ENCODE data around the gene SLC35F5. TPM values are rescaled to one million over a fixed set of nuclear protein-coding genes. Genes with fewer than 3 reads are reported as not detected.

SLC35F5 gene
- total RNA-seq, 1 experiment from 2014 or later = 26.2 TPM

GRCh38 chr2:113796592-113797175 lies 40.2 kb upstream of the SLC35F5 start:
- no TSS peak for BruUV-seq (replicated peaks)
- intact Hi-C loops (cut with micrococcal nuclease; ENCODE audit: unreplicated experiment) = no loop called here
- H3K36me3 ChIP-seq (ENCODE audit: insufficient read depth, low read length, poor library complexity, severe bottlenecking) = no peaks in the 10 kb centered on the region
- no peak for DNase-seq (ENCODE audit: low spot score)
- H3K27ac ChIP-seq (ENCODE audit: low read depth, low read length, poor library complexity, severe bottlenecking) = no peak overlapping the region
- H3K27me3 ChIP-seq (replicated peaks; ENCODE audit: insufficient read depth, low read depth, low read length, poor library complexity) = no peaks in the 10 kb centered on the region
- H3K4me3 ChIP-seq (ENCODE audit: low read depth, low read length, poor library complexity, severe bottlenecking) = no peak overlapping the region
- ChIA-PET POLR2A (ENCODE audit: low non-redundant PET) (no interaction called here), CTCF (no interaction called here)
- TF ChIP-seq EZH2 (IDR thresholded peaks at IDR 0.05; ENCODE audit: borderline replicate concordance, low read depth, low read length, poor library complexity, severe bottlenecking) = no peak
- no peak for TF ChIP-seq CTCF (conservative IDR thresholded peaks at IDR 0.05; ENCODE audit: low read depth, low read length)
- no peaks in the 10 kb centered on the region for H3K4me1 ChIP-seq (ENCODE audit: insufficient read depth, low read length, poor library complexity, severe bottlenecking)
- no peaks in the 10 kb centered on the region for H3K9me3 ChIP-seq (ENCODE audit: low read depth, low read length, poor library complexity, severe bottlenecking)

- Histone ChIP-seq H3K4me3 (ENCODE audit: low read depth, low read length, poor library complexity, severe bottlenecking) (no peak overlapping the region), H3K36me3 (ENCODE audit: insufficient read depth, low read length, poor library complexity, severe bottlenecking) (no peaks in the 10 kb centered on the region), H3K27me3 (replicated peaks; ENCODE audit: insufficient read depth, low read depth, low read length, poor library complexity) (no peaks in the 10 kb centered on the region), H3K9me3 (ENCODE audit: low read depth, low read length, poor library complexity, severe bottlenecking) (no peaks in the 10 kb centered on the region), H3K4me1 (ENCODE audit: insufficient read depth, low read length, poor library complexity, severe bottlenecking) (no peaks in the 10 kb centered on the region), H3K27ac (ENCODE audit: low read depth, low read length, poor library complexity, severe bottlenecking) (no peak overlapping the region)
- no peak for TF ChIP-seq EZH2 (IDR thresholded peaks at IDR 0.05; ENCODE audit: borderline replicate concordance, low read depth, low read length, poor library complexity, severe bottlenecking)
- TF ChIP-seq CTCF (conservative IDR thresholded peaks at IDR 0.05; ENCODE audit: low read depth, low read length) = no peak
- ChIA-PET POLR2A (ENCODE audit: low non-redundant PET) (no interaction called here), CTCF (no interaction called here)
- no TSS peak for BruUV-seq (replicated peaks)
- intact Hi-C loops (cut with micrococcal nuclease; ENCODE audit: unreplicated experiment) = no loop called here
- DNase-seq (ENCODE audit: low spot score) = no peak
Measured at GRCh38 chr2:113795405-113795920, 39.0 kb upstream of the SLC35F5 start.

GRCh38 chr2:113791697-113792590 lies 35.5 kb upstream of the SLC35F5 start:
- Histone ChIP-seq H3K4me1 (ENCODE audit: insufficient read depth, low read length, poor library complexity, severe bottlenecking) (no peaks in the 10 kb centered on the region), H3K27me3 (replicated peaks; ENCODE audit: insufficient read depth, low read depth, low read length, poor library complexity) (no peaks in the 10 kb centered on the region), H3K27ac (ENCODE audit: low read depth, low read length, poor library complexity, severe bottlenecking) (no peak overlapping the region), H3K36me3 (ENCODE audit: insufficient read depth, low read length, poor library complexity, severe bottlenecking) (no peaks in the 10 kb centered on the region), H3K4me3 (ENCODE audit: low read depth, low read length, poor library complexity, severe bottlenecking) (no peak overlapping the region), H3K9me3 (ENCODE audit: low read depth, low read length, poor library complexity, severe bottlenecking) (no peaks in the 10 kb centered on the region)
- no TSS peak for BruUV-seq (replicated peaks)
- intact Hi-C loops (cut with micrococcal nuclease; ENCODE audit: unreplicated experiment) = no loop called here
- DNase-seq (ENCODE audit: low spot score) = no peak
- CTCF ChIA-PET = no interaction called here
- no peak for TF ChIP-seq CTCF (conservative IDR thresholded peaks at IDR 0.05; ENCODE audit: low read depth, low read length)
- no peak for TF ChIP-seq EZH2 (IDR thresholded peaks at IDR 0.05; ENCODE audit: borderline replicate concordance, low read depth, low read length, poor library complexity, severe bottlenecking)
- POLR2A ChIA-PET (ENCODE audit: low non-redundant PET) = no interaction called here

Data from A673 (cell line).